Measurements from ENCODE around the gene SYT17. TPM values are rescaled to one million over a fixed set of nuclear protein-coding genes. Genes with fewer than 3 reads are reported as not detected.

SYT17 gene
- total RNA-seq, 4 donors from 2014 or later = 4.2 to 30.5 (median 9.6) TPM

GRCh38 chr16:19288872-19289799, 121.1 kb downstream of the SYT17 start:
- Histone ChIP-seq H3K9me3 (no peaks in the 10 kb centered on the region), H3K27ac (no peak overlapping the region)
- TF ChIP-seq CTCF (IDR thresholded peaks at IDR 0.05) (no peak), POLR2A (IDR thresholded peaks at IDR 0.05) (no peak)

GRCh38 chr16:19289811-19290485, 121.9 kb downstream of the SYT17 start:
- TF ChIP-seq POLR2A (IDR thresholded peaks at IDR 0.05) (no peak), CTCF (IDR thresholded peaks at IDR 0.05) (no peak)
- Histone ChIP-seq H3K27me3 (no peaks in the 10 kb centered on the region), H3K36me3 (no peaks in the 10 kb centered on the region), H3K4me3 (no peak overlapping the region), H3K9me3 (no peaks in the 10 kb centered on the region), H3K4me1 (peaks cover 0 to 4% (median 0%) of the 10 kb centered on the region in 4 donors), H3K27ac (no peak overlapping the region)
- DNase-seq = no peak

More at GRCh38 chr16:19288872-19289799, 121.1 kb downstream of the SYT17 start:
- no peak for DNase-seq
- Histone ChIP-seq H3K36me3 (no peaks in the 10 kb centered on the region), H3K27me3 (no peaks in the 10 kb centered on the region), H3K4me1 (no peaks in the 10 kb centered on the region), H3K4me3 (no peak overlapping the region)

- no peaks in the 10 kb centered on the region for H3K36me3 ChIP-seq
- H3K27me3 ChIP-seq = no peaks in the 10 kb centered on the region
- H3K4me1 ChIP-seq = peaks cover 0 to 4% (median 0%) of the 10 kb centered on the region in 4 donors
- no peak for DNase-seq
- no peak overlapping the region for H3K27ac ChIP-seq
- no peak for TF ChIP-seq CTCF (IDR thresholded peaks at IDR 0.05)
- no peak for TF ChIP-seq POLR2A (IDR thresholded peaks at IDR 0.05)
- no peaks in the 10 kb centered on the region for H3K9me3 ChIP-seq
- no peak overlapping the region for H3K4me3 ChIP-seq
Observed at GRCh38 chr16:19290860-19291259, 122.8 kb downstream of the SYT17 start.

- H3K9me3 ChIP-seq = no peaks in the 10 kb centered on the region
- H3K36me3 ChIP-seq = no peaks in the 10 kb centered on the region
- H3K4me3 ChIP-seq = no peak overlapping the region
- H3K27ac ChIP-seq = no peak overlapping the region
- H3K27me3 ChIP-seq = no peaks in the 10 kb centered on the region
- TF ChIP-seq CTCF (IDR thresholded peaks at IDR 0.05) = no peak
- no peak for TF ChIP-seq POLR2A (IDR thresholded peaks at IDR 0.05)
- DNase-seq = no peak
- peaks cover 0 to 4% (median 0%) of the 10 kb centered on the region in 4 donors for H3K4me1 ChIP-seq
Observed at GRCh38 chr16:19291475-19291874, 123.4 kb downstream of the SYT17 start.

- TF ChIP-seq POLR2A (IDR thresholded peaks at IDR 0.05) (no peak), CTCF (IDR thresholded peaks at IDR 0.05) (no peak)
Observed at GRCh38 chr16:19292186-19292585, 124.1 kb downstream of the SYT17 start.

More at GRCh38 chr16:19292186-19292585, 124.1 kb downstream of the SYT17 start:
- no peaks in the 10 kb centered on the region for H3K27me3 ChIP-seq
- no peak for DNase-seq
- peaks cover 0 to 4% (median 0%) of the 10 kb centered on the region in 4 donors for H3K4me1 ChIP-seq
- no peaks in the 10 kb centered on the region for H3K9me3 ChIP-seq
- no peak overlapping the region for H3K4me3 ChIP-seq
- H3K27ac ChIP-seq = no peak overlapping the region
- H3K36me3 ChIP-seq = no peaks in the 10 kb centered on the region

Measured in Peyer's patch (tissue), 4 donors.